Inflammatory macrophage treated with lipopolysaccharide for 4 hours (primary cell): ENCODE results near the gene NUPR1.
"Not testable (repeated sequence)": the region's sequence is repeated elsewhere in the genome, so short reads cannot be mapped to it uniquely, and the experiment has no call there.

ENCODE experiments used
- DNase-seq: peaks from one replicate; pipeline ENCODE4 v3.0.0-alpha.2; 2020

Gene NUPR1

DNA sequence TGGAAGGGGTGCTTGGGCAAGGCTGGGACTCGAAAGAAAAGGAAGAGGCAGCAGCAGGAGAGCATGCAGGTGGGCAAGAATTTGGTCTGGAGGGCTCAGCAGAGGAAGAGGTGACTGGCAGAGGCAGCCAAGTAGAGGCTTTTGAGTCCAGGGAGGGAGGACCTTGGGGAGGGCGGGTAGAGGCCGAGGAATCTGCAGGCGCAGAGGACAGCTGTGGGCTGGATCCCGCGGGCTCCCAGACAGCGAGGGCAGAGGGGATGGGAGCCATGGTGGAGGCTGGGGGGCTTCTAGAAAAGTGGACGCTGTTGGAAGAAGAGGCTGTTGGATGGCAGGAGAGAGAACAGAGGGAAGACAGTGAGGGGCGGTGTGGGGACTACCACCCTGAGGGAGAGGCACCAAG is 41.4 kb downstream of the NUPR1 start:
- DNase-seq = no peak

DNA sequence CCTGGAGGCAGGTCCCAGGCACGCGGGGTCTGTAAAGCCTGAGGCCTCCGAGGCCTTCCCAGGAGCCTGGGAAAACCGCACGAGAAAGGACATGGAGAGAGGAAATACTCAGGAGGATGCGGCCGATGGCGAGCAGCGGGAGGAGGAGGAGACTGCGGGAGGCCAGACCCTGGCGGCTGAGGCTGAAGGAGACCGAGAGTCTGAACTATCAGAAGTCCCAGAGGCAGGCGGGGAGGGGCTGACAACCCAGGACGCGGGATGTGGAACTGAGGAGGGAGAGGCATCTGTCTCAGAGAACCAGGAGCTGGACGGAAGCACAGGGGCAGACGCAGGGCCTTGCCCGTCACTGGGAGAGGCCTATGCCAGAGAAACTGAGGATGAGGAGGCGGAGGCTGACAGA is 41.9 kb downstream of the NUPR1 start:
- DNase-seq = no peak

DNA sequence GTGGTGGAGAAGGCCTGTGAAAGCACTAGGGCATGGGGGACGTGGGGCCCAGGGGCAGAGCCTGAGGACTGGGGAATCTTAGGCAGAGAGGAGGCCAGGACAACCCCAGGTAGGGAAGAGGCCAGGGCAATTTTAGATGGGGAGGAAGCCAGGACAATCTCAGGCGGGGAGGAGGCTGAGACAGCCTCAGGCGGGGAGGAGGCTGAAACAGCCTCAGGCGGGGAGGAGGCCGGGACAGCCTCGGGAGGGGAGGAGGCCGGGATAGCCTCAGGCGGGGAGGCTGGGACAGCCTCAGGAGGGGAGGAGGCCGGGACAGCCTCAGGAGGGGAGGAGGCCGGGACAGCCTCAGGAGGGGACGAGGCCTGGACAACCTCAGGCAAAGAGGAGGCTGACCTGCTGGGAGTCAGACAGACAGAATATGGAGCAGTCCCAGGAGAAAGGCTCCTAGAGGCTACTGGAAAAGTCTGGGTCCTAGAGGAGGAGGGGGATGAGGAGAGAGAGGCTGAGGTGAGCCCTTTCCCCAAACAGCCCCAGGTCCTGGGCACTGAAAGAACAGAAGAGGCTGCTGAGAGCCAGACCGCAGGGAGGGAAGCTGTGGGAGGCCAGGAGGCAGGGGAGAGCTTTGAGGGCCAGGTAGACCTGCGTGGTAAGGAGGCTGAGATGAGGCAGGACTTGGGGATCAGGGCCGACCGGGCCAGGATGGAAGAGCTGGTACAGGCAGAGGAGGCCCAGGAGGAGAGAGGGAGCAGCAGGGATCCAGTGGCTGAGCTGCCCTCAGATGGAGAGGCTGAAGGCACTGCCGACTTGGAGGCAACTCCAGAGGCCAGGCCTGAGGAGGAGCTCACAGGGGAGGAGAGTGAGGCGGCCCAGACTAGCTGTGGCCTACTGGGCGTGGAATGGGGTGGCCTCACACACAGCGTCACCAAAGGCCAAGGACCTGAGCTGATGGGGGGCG is 42.7 kb downstream of the NUPR1 start:
- DNase-seq = no peak

DNA sequence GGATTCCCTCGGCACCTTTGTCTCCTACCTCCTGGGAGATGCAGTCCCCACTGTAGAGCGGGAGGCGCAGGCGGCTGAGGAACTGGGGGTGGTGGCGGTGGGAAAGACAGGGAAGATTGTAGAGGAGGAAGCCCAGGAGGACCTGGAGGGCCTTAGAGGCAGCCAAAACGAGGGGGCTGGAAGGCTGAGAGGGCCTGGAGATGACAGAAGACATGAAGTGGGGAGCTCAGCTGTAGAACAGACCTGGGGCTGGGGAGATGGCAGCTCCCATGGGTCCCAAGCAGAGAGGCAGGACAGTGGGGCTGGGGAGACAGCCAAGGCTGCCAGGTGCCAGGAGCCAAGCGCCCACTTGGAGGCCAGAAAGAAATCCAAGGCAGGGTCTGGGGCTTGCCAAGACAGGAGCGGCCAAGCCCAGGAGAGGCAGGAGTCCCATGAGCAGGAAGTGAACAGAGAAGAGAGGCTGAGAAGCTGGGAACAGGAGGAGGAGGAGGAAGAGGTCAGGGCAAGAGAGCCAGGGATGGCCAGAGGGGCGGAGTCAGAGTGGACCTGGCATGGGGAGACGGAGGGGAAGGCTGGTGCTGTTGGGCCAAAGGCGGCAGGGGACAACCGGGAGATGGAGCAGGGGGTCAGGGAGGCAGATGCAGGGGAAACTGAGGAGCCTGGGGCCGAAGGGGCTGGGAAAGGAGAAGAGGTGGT is 43.5 kb downstream of the NUPR1 start:
- DNase-seq = peak; percentile 59

DNA sequence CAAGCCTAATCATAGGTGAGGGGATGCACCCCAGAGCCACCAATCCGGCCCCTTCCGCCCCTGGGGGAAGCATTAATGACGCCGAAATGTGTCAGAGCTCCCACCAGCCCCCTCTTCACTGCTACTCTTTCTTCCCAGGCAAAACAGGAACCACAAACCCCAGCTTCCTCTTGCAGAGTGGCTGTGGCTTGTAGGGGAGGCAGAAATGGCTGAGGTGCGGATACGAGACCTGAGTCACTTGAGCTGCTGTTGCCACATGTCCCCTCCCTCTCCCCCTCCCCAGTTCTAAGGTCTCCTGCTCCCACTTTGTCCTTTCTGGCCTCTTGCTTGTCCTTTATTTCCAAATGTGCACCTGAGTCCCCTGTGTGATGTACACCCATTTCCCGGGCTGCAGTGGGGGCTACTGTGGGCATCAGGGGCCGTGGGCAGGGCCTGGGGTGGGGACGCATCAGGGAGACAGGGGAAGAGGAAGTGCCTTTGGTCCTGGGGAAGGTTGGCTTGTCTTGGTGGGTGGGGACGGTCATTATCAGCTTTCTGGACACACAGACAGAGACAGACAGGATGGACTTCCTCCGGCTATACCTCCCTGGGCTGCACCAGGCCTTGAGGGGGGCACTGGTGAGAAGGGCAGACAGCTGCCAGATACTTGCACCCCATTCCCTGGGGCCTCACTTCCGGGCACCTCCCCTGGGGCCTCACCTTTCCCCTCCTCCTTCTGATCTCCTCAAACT is 44.5 kb downstream of the NUPR1 start, which contains the start of gene APOBR:
Gene APOBR, plus strand, starts transcription at position 523 of the 731 bp plus-strand sequence. Its CDS starts 39 bp downstream, at position 562.
- peak; percentile 96 for DNase-seq

DNA sequence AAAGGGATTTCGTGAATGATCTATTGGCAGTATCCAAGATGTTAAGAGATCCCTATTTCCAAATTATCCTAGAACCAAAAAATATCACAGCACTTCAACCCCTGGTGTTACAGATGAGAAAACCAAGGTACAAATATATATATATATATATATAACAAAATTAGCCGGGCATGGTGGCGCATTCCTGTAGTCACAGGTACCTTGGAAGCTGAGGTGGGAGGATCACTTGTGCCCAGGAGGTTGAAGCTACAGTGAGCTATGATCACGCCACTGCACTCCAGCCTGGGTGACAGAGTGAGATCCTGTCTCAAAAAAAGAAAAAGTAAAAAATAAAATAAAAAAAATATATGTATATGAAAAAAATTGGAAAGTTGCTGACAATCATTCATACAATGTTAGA is 46.3 kb downstream of the NUPR1 start:
- DNase-seq = no peak

DNA sequence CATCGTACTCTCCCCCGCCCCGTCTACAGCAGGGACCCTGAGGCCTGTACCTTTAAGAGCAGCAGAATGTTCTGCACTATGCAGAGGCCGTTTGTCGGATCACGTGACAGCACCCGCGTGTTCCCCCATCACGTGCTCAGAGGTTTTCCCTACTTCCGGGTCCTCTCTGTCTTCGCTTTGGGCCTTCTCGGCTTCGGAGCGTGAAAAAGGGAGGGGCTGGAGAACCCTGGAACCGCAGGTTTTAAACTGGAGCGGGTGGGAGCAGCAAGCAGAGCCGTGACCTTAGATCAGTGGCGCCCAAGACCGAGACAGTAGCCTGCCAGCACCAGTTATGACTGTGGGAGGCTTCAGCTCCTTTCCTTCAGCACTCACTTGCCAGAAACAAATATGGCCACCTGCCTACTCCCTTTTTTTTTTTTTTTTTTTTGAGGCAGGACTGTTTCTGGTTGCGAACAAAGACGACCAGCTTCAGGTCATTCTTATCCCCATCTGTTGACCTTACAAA is 46.8 kb downstream of the NUPR1 start, which contains the start of gene CLN3:
Gene CLN3, minus strand, starts transcription at position 105 of the 505 bp plus-strand sequence. CDS start 315 bp downstream, outside the sequence.
- DNase-seq = peak; percentile 95

DNA sequence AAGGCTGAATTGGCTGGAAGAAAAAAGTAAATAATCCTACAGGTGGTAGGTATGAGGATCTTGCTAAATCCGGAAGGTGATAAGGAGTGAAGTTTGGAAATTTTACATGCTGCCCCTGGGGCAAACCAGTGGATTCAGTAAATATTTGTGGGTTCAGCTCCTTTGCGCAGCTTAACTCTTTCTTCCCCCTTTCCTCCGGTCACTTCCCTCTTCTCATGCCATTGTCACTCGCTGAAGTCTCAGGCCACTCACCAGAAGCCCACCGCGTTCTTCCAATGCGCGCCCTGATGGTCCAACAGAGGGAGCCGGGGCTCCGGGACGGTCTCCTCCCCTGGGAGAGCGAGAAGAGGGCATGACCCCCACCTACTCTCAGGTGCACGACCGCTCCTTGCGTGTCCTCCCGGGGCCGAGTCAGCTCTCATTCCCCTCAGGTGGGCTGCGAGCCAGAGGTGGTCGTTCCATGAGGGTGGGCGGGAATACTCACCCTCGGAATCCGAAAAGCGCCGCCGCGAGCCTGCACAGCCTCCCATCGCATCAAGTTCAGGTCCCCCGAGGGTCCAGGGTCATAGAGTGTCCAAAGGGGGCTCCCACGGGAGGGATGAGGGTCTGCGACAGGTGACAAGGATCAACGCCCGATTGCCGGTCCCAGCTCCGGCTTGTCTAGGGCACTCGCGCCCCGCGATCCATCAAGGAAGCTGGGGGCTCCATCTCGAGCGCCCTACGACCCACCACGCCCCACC is 47.4 kb downstream of the NUPR1 start:
- DNase-seq = peak; percentile 52

DNA sequence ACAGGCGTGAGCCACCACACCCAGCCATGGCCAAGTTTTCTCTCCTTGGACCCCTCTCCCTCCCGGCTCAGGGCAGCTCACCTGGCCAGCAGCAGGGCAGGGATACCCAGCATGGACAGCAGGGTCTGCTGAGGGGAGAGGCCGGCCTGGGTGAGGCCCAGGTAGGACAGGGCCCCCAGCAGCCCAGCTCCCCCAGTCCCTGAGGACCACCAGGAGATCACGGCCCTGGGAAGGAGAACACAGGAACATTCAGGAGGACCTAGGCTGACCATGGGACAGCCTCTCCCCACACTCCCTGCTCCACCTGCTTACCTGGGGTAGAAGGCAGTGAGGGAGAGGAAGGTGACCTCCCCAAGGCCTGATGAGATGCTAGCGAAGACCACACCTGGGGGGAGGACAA is 52.5 kb downstream of the NUPR1 start:
- no peak for DNase-seq

DNA sequence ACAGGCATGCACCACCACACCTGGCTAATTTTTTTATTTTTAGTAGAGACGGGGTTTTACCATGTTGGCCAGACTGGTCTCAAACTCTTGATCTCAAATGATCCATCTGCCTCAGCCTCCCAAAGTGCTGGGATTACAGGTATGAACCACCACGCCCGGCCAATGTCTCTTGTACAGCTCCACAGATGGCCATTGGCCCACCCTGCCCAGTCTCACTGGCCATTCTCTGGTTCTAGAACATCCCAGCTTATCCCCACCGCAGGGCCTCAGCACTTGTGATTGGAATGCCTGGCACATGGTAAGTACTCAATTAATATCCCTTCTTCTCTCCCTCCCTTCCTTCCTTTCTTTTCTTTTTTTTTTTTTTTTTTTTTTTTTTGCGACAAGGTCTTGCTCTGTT is 55.4 kb downstream of the NUPR1 start:
- not testable (repeated sequence) for DNase-seq
